Measurements from ENCODE around the gene ZNF688.
A peak's percentile ranks its signal among the peaks of the same experiment; 100 is the strongest.

The ZNF688 gene

GRCh38 chr16:30585400-30586191, 14.1 kb upstream of the ZNF688 start, which contains the start of gene ZNF785:
TSS of gene ZNF785 (minus strand) at chr16:30585697. CDS start at chr16:30585611, 86 bp downstream.
- peak; percentile 91 for DNase-seq (ENCODE audit: low read depth)

DNA sequence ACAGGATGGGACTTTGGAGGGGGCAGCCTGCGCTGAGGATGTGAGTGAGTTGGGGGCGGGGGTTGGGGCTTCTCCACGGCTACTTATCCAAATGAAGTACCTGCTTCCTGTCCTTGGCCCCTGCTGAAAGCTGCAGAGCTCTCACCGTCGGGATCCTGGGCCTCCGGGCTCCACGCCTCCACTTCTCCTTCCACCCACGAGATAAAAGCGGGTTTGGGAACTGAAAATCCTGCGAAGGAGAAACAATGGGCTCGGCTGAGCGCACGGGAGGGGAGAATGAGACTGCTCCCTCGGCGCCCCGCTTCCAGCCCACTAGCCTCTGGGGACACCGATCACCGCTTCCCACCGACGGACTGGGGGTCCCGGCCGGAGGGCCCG, 13.5 kb upstream of the ZNF688 start:
- DNase-seq (ENCODE audit: low read depth) = no peak

DNA sequence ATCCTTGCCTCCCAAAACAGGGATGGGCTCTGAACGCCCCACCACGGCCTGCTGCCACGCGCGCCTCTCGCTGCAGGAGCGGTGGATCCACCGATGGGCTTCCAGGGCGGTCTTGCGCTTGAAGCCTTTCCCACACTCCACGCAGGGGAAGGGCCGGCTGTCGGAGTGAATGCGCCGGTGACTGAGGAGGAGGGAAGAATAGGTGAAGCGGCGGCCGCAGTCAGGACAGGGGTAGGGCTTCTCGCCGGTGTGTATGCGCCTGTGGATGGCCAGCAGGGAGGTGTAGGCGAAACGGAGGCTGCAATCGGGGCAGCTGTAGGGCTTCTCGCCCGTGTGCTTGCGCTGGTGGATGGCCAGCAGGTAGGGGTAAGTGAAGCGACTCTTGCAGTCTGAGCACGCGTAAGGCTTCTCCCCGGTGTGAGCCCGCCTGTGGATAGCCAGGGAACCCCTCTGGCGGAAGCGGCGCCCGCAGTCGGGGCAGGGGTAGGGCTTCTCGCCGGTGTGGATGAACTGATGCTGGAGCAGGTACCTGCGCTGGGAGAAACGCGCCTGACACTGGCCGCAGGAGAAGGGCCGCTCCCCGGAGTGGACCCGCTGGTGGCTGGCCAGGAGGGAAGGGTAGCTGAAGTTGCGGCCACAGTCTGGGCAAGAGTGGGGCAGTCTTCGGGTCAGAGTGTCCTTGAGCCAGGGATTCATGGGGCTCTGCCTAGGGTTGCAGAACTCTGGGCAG, 11.3 kb upstream of the ZNF688 start:
- no peak for DNase-seq (ENCODE audit: low read depth)

DNA sequence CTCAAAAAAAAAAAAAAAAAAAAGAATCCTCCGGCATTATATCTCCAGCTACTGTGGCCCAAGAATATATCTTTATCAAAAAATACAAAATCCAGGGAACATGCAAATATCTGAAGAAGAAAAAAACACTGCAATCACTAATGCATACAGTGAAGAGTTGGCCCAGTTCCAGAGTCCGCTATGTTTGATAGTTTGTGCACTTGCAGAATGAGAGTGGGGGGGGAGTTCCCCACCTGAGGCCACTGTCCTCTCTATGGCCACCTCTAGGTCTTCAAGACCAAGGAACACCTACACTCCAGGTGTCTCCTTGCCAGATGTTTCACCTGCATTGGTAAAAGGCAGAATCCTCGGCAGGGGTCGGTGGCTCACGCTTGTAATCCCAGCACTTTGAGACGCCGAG, 9.9 kb upstream of the ZNF688 start:
- no peak for DNase-seq (ENCODE audit: low read depth)

DNA sequence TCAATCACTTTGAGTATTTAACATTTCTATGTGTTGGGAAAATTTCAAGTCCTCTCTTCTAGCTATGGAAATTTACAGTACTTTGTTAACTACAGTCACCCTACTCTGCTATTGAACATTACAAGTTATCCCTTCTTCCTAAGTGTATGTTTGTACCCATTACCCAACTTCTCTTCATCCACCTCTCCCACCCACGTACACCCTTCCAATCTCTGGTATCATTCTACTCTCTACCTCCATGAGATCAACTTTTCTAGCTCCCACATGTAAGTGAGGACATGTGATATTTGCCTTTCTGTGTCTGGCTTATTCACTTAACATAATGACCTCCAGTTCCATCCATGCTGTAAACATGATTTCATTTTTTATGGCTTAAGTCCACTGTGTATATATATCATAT, 3.2 kb upstream of the ZNF688 start:
- no peak for DNase-seq (ENCODE audit: low read depth)

- DNase-seq (ENCODE audit: low read depth) = no peak
Observed at GRCh38 chr16:30570636-30571444, 674 bp downstream of the ZNF688 start.

GRCh38 chr16:30569746-30570635, 1.5 kb downstream of the ZNF688 start:
- no peak for DNase-seq (ENCODE audit: low read depth)

DNA sequence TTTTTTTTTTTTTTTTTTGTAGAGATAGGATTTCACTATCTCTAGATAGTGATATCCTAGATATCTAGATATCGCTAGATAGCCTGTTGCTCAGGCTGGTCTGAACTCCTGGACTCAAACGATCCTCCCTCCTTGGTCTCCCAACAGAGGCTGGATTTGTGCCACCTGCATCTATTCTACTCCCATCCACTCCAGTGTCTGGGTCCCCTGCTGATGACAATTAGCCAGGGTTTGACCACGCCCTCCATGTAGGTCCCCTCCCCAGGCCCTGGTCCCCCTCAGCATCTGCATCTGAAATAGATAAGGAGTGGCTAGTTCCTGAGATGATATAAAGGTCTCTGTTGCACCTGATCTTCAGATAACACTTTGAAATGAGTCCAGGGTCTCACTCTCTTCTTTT, 2.2 kb downstream of the ZNF688 start:
- no peak for DNase-seq (ENCODE audit: low read depth)

DNA sequence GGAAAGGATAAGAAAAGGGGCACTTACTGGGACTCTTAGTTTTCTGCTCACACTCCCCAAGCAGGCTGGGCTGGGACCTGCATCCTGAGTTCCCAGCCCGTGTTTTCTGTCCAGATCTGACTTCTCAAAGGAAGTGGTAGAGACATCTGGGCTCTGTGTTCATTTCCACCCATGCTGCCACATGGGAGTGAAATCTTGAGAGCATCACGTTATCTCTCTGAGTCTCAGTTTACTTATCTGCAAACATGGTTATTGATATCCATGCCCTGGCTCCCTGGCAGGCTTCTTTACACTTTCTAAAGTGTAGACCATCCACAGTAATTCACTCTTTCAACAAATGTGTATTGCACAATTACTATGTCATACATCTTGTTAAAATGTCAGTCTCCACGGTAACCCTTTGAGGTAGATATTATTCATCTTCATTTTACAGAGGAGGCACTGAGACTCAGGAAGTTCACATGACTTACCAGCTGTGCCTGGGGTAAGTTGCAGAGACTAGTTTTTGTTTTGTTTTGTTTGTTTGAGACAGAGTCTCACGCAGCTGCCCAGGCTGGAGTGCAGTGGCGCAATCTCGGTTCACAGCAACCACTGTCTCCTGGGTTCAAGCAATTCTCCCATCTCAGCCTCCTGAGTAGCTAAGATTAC, 3.4 kb downstream of the ZNF688 start:
- DNase-seq (ENCODE audit: low read depth) = no peak

GRCh38 chr16:30567160-30567990, 4.1 kb downstream of the ZNF688 start:
- peak; percentile 54 for DNase-seq (ENCODE audit: low read depth)

DNA sequence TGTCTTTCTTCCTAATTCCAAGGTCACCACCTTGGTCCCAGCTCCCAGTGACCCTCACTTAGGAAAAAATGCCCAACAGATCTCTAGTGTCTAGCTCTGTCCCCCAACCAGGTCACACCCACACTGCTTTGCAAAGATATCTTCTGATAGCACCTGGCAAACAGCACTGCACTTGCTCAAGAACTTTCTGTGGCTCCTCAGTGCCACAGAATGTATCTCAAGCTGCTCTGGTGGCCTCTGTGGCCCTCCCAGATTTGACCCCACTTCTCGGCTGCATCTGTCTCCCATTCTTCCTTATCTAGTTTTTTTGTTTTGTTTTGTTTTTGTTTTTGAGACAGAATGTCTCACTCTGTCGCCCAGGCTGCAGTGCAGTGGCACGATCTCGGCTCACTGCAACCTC, 5.0 kb downstream of the ZNF688 start:
- no peak for DNase-seq (ENCODE audit: low read depth)

- no peak for DNase-seq (ENCODE audit: low read depth)
Observed at GRCh38 chr16:30565984-30566383, 5.5 kb downstream of the ZNF688 start.

DNA sequence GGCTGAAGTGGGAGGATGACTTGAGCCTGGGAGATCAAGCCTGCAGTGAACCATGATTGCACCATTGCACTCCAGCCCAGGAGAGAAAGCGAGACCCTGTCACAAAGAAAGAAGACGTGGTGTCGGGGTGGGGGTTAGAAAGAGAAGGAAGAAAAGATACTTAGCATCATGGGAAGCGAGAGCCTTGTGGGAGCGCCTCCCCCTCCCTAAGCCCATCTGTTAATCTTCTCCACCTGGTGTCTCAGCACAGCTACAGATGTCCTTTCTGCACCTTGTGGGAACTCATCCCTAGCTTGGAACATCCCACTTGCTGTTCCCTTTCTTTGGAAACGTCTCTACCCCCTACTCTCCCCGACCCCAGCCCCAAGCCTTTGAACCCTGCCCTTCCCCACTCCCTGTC, 6.0 kb downstream of the ZNF688 start:
- DNase-seq (ENCODE audit: low read depth) = no peak

DNA sequence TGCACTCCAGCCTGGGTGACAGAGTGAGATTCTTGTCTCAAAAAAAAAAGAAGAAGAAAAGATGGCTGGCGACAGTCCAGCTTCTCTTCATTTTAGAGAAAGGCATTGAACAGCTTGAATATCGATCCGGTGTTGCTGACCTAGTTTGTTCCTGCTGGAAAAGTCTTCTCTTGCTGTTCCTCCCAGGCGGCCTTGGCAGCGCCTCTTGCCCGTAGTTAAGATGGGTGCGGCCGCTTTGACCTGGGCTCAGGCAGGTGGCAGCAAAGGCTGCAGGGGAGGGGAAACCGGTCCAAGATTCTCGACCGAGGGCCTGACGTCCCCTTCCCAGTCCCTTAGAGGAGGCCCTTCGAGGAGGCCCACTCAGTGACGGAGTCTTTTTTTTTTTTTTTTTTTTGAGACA, 9.5 kb downstream of the ZNF688 start:
- no peak for DNase-seq (ENCODE audit: low read depth)

GRCh38 chr16:30561089-30561816, 10.3 kb downstream of the ZNF688 start:
- no peak for DNase-seq (ENCODE audit: low read depth)

GRCh38 chr16:30559690-30560089, 11.8 kb downstream of the ZNF688 start:
- no peak for DNase-seq (ENCODE audit: low read depth)

GRCh38 chr16:30558789-30559377, 12.6 kb downstream of the ZNF688 start:
- no peak for DNase-seq (ENCODE audit: low read depth)

GRCh38 chr16:30557957-30558788, 13.3 kb downstream of the ZNF688 start, which contains the start of gene ZNF764:
TSS of gene ZNF764 (minus strand) at chr16:30558374. CDS start at chr16:30558182, 192 bp downstream.
- DNase-seq (ENCODE audit: low read depth) = peak; percentile 97

Measured in activated T-cell treated with anti-CD3 and anti-CD28 coated beads for 24 hours (primary cell).